Measurements from ENCODE around the gene PIK3C3.

The PIK3C3 gene

GRCh38 chr18:41977233-41977632 lies 22.2 kb downstream of the PIK3C3 start:
- Histone ChIP-seq H3K4me2 (no peak overlapping the region), H3K79me2 (ENCODE audit: insufficient read depth, low read depth) (no peaks in the 10 kb centered on the region), H3K4me3 (IDR thresholded peaks at IDR 0.05; ENCODE audit: insufficient read depth, low read depth, low read length) (no peak overlapping the region), H3K4me1 (ENCODE audit: low read depth, poor library complexity, severe bottlenecking) (peaks cover 35% of the 10 kb centered on the region), H2AFZ (ENCODE audit: low read depth) (no peak overlapping the region), H3K36me3 (ENCODE audit: insufficient read depth) (no peaks in the 10 kb centered on the region), H3K27ac (no peak overlapping the region), H4K20me1 (ENCODE audit: insufficient read depth) (no peaks in the 10 kb centered on the region), H3K9ac (no peak overlapping the region), H3K27me3 (ENCODE audit: insufficient read depth, low read depth) (no peaks in the 10 kb centered on the region)
- TF ChIP-seq, protein P1, sequence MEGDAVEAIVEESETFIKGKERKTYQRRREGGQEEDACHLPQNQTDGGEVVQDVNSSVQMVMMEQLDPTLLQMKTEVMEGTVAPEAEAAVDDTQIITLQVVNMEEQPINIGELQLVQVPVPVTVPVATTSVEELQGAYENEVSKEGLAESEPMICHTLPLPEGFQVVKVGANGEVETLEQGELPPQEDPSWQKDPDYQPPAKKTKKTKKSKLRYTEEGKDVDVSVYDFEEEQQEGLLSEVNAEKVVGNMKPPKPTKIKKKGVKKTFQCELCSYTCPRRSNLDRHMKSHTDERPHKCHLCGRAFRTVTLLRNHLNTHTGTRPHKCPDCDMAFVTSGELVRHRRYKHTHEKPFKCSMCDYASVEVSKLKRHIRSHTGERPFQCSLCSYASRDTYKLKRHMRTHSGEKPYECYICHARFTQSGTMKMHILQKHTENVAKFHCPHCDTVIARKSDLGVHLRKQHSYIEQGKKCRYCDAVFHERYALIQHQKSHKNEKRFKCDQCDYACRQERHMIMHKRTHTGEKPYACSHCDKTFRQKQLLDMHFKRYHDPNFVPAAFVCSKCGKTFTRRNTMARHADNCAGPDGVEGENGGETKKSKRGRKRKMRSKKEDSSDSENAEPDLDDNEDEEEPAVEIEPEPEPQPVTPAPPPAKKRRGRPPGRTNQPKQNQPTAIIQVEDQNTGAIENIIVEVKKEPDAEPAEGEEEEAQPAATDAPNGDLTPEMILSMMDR (conservative IDR thresholded peaks at IDR 0.05; ENCODE audit: low read depth, low read length) = no peak

DNA sequence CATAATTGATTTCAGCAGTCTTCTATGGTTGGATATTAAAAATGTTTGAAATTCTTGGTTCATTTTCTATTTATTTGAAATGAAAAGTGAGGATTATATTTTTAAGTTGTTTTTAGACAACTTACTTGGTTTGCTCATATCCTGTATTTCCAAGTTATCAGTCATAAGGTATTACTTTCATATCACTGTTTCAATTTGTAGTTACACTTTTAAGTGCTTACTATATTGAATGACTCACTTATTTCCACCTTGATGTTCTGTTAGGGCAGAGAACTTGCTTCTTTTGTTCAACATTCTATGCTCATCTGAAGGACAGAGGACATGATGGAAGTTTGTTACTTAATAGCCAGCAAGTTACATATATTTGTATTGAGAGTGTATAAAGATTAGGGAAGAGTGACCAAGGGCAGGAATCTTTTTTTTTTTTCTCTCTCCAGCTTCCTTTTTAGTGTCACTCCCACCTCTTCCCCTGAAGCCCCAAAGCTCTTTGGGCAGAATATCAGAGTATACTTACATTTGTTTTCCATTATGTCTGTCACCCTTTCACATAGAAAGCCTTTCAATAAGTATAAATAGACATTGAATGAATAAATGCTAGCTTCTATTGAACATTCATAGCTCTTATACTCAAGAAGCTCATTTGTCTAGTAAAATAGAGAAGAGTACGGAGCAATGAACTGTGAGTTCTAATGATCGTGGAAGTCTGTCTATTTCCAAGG lies 28.1 kb downstream of the PIK3C3 start:
- Histone ChIP-seq H3K36me3 (ENCODE audit: insufficient read depth) (no peaks in the 10 kb centered on the region; the same call in 1 of the 2 replicates), H4K20me1 (ENCODE audit: insufficient read depth) (no peaks in the 10 kb centered on the region), H3K9ac (no peak overlapping the region), H3K27ac (no peak overlapping the region), H3K27me3 (ENCODE audit: insufficient read depth, low read depth) (no peaks in the 10 kb centered on the region), H3K4me3 (IDR thresholded peaks at IDR 0.05; ENCODE audit: insufficient read depth, low read depth, low read length) (no peak overlapping the region), H3K4me2 (no peak overlapping the region), H3K79me2 (ENCODE audit: insufficient read depth, low read depth) (no peaks in the 10 kb centered on the region), H2AFZ (ENCODE audit: low read depth) (no peak overlapping the region), H3K4me1 (ENCODE audit: low read depth, poor library complexity, severe bottlenecking) (peaks cover 8% of the 10 kb centered on the region)
- TF ChIP-seq, protein P1 (conservative IDR thresholded peaks at IDR 0.05; ENCODE audit: low read depth, low read length) = no peak

DNA sequence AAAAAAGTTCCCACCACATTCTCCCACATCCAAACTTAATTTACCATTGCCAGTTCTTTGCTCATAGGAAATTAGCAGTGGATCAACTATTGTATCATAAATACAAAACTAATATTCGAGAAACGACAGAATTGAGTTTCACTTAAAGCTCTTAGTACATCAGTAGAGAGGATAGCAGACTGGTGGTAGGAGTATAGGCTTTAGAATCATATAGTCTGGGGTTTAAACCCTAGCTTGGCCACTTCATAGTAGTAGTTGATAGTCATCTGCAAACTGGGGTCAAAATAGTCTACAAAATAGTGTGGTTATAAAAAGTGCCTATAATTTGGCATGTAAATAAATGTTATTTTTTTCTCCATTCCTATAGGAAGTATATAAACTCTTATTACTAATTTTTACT lies 30.9 kb downstream of the PIK3C3 start:
- Histone ChIP-seq H3K27ac (no peak overlapping the region), H2AFZ (ENCODE audit: low read depth) (no peak overlapping the region), H3K4me3 (IDR thresholded peaks at IDR 0.05; ENCODE audit: insufficient read depth, low read depth, low read length) (no peak overlapping the region), H3K79me2 (ENCODE audit: insufficient read depth, low read depth) (no peaks in the 10 kb centered on the region), H3K27me3 (ENCODE audit: insufficient read depth, low read depth) (no peaks in the 10 kb centered on the region), H3K4me2 (no peak overlapping the region), H3K4me1 (ENCODE audit: low read depth, poor library complexity, severe bottlenecking) (peaks cover 8% of the 10 kb centered on the region), H3K36me3 (ENCODE audit: insufficient read depth) (no peaks in the 10 kb centered on the region; the same call in 1 of the 2 replicates), H4K20me1 (ENCODE audit: insufficient read depth) (no peaks in the 10 kb centered on the region), H3K9ac (no peak overlapping the region)
- TF ChIP-seq, protein P1 (conservative IDR thresholded peaks at IDR 0.05; ENCODE audit: low read depth, low read length) = no peak

- Histone ChIP-seq H3K9ac (no peak overlapping the region), H3K27ac (no peak overlapping the region), H4K20me1 (ENCODE audit: insufficient read depth) (no peaks in the 10 kb centered on the region), H3K4me1 (ENCODE audit: low read depth, poor library complexity, severe bottlenecking) (peaks cover 7% of the 10 kb centered on the region), H3K4me2 (no peak overlapping the region), H2AFZ (ENCODE audit: low read depth) (no peak overlapping the region), H3K27me3 (ENCODE audit: insufficient read depth, low read depth) (no peaks in the 10 kb centered on the region), H3K79me2 (ENCODE audit: insufficient read depth, low read depth) (no peaks in the 10 kb centered on the region), H3K4me3 (IDR thresholded peaks at IDR 0.05; ENCODE audit: insufficient read depth, low read depth, low read length) (no peak overlapping the region), H3K36me3 (ENCODE audit: insufficient read depth) (no peaks in the 10 kb centered on the region; the same call in 1 of the 2 replicates)
- TF ChIP-seq, protein P1 (conservative IDR thresholded peaks at IDR 0.05; ENCODE audit: low read depth, low read length) = no peak
Observed at GRCh38 chr18:41989508-41989907, 34.5 kb downstream of the PIK3C3 start.
